ENCODE data around the gene ZFYVE1.
A peak's percentile ranks its signal among the peaks of the same experiment; 100 is the strongest.

ZFYVE1 gene

DNA sequence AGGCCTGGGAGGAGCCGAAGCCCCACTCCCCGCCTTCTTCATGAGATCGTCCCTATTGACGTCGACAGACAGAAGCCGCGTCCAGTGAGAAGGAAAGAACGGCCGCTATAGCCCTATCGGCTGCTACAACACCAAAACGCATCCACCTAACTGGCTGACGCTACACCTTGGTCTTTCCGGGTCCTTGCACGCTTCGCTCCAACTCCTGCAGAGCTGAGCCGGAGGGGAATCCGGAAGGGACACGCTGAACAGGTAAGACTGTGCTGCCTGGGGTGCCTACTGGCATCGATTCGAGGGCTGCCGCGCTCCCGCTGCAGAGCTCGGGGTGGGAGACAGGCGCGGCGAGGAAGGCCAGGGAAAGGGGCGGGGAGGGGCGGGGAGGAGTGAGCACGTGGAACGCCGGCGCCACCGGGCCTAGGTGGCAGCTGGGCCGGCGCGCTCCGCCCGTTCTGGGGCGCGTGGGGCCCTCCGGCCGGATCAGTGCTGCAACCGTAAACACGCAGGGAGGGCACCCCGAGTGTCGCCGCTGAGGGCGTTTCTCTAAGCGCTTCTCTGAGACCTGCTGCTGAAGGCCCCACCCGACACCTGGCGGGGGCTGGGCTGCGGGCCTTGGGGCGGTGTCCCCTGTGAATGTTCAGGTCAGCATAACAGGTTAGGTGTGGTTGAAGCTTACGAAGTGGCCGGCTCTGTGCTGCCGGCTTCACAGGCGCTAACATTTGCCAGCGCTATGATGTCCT lies 100.4 kb downstream of the ZFYVE1 start, which contains the start of gene DCAF4:
TSS of gene DCAF4 (plus strand) at position 173 of the 737 bp plus-strand sequence. CDS start 11,515 bp downstream, outside the sequence.
- TF ChIP-seq FOXP2 (optimal IDR thresholded peaks at IDR 0.05; ENCODE audit: control extremely low read depth, extremely low read length, insufficient read depth) (no peak), POLR2AphosphoS5 (IDR thresholded peaks at IDR 0.05; ENCODE audit: borderline replicate concordance, low read depth, low read length) (no peak), EZH2 (IDR thresholded peaks at IDR 0.05) (no peak)
- H3K27ac ChIP-seq: peak within 1 kb of the TSS; percentile 39; the same call in 1 of the 2 replicates
- peak within 1 kb of the TSS; percentile 71 for H3K9ac ChIP-seq (ENCODE audit: insufficient read length)
- peak within 1 kb of the TSS; percentile 80 for H3K4me3 ChIP-seq
- peak; percentile 91 for DNase-seq (ENCODE audit: low read depth, low spot score)
- peaks cover 2% of the 10 kb centered on the region; the same call in 1 of the 2 replicates for H3K36me3 ChIP-seq (ENCODE audit: insufficient read depth, low read length)
- H3K9me3 ChIP-seq (ENCODE audit: low read depth, low read length): no peaks in the 10 kb centered on the region

- no peak for DNase-seq (ENCODE audit: low read depth, low spot score)
- Histone ChIP-seq H3K9ac (ENCODE audit: insufficient read length) (no peak overlapping the region), H3K36me3 (ENCODE audit: insufficient read depth, low read length) (peaks cover 2% of the 10 kb centered on the region; the same call in 1 of the 2 replicates), H3K27ac (no peak overlapping the region), H3K4me3 (peak overlapping the region; percentile 45; the same call in 1 of the 2 replicates), H3K9me3 (ENCODE audit: low read depth, low read length) (no peaks in the 10 kb centered on the region)
- peak; percentile 6; the same call in 1 of the 2 replicates for TF ChIP-seq POLR2AphosphoS5 (IDR thresholded peaks at IDR 0.05; ENCODE audit: borderline replicate concordance, low read depth, low read length)
- TF ChIP-seq EZH2 (IDR thresholded peaks at IDR 0.05): no peak
- peak; percentile 17 for TF ChIP-seq FOXP2 (optimal IDR thresholded peaks at IDR 0.05; ENCODE audit: control extremely low read depth, extremely low read length, insufficient read depth)
These were observed 101.1 kb downstream of the ZFYVE1 start for GRCh38 chr14:72925815-72926291.

DNA sequence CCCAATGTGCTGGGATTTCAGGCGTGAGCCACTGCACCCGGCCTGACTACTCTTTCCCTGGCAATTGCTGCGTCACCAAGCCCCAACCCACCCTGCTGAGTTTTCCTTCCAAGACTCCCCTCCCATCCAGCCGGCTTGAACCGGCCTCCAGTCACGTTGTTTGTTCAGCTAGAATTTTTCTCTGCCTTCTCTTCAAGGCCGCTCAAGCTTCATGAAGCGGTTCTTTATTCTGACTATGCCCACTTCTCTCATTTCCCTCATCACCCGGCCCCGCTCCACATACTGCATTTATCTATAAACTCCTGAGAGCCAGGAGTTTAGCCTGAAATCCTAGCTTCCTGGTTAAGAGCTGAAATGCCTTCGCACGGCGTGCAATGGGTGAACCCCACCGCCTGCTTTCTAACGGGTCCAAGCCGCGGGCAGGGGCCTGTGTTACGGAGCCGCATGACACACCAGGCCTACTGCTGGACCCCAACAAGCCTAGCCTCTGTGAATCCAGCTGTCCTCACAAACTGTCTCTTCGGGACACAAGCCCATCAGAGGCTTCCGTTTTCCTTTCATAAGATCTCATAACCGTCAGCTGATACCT lies 101.6 kb downstream of the ZFYVE1 start:
- Histone ChIP-seq H3K9me3 (ENCODE audit: low read depth, low read length) (no peaks in the 10 kb centered on the region), H3K36me3 (ENCODE audit: insufficient read depth, low read length) (no peaks in the 10 kb centered on the region; the same call in 1 of the 2 replicates), H3K27ac (no peak overlapping the region), H3K9ac (ENCODE audit: insufficient read length) (no peak overlapping the region), H3K4me3 (no peak overlapping the region)
- TF ChIP-seq POLR2AphosphoS5 (IDR thresholded peaks at IDR 0.05; ENCODE audit: borderline replicate concordance, low read depth, low read length): no peak
- no peak for TF ChIP-seq EZH2 (IDR thresholded peaks at IDR 0.05)
- no peak for TF ChIP-seq FOXP2 (optimal IDR thresholded peaks at IDR 0.05; ENCODE audit: control extremely low read depth, extremely low read length, insufficient read depth)
- DNase-seq (ENCODE audit: low read depth, low spot score): no peak

GRCh38 chr14:72924337-72924736 lies 102.6 kb downstream of the ZFYVE1 start:
- H3K36me3 ChIP-seq (ENCODE audit: insufficient read depth, low read length): no peaks in the 10 kb centered on the region
- H3K27ac ChIP-seq: no peak overlapping the region
- H3K4me3 ChIP-seq: no peak overlapping the region
- H3K9ac ChIP-seq (ENCODE audit: insufficient read length): no peak overlapping the region
- no peaks in the 10 kb centered on the region for H3K9me3 ChIP-seq (ENCODE audit: low read depth, low read length)
- TF ChIP-seq EZH2 (IDR thresholded peaks at IDR 0.05) (no peak), POLR2AphosphoS5 (IDR thresholded peaks at IDR 0.05; ENCODE audit: borderline replicate concordance, low read depth, low read length) (no peak), FOXP2 (optimal IDR thresholded peaks at IDR 0.05; ENCODE audit: control extremely low read depth, extremely low read length, insufficient read depth) (no peak)
- no peak for DNase-seq (ENCODE audit: low read depth, low spot score)

GRCh38 chr14:72921396-72921795 lies 105.5 kb downstream of the ZFYVE1 start:
- H3K4me3 ChIP-seq: no peak overlapping the region

DNA sequence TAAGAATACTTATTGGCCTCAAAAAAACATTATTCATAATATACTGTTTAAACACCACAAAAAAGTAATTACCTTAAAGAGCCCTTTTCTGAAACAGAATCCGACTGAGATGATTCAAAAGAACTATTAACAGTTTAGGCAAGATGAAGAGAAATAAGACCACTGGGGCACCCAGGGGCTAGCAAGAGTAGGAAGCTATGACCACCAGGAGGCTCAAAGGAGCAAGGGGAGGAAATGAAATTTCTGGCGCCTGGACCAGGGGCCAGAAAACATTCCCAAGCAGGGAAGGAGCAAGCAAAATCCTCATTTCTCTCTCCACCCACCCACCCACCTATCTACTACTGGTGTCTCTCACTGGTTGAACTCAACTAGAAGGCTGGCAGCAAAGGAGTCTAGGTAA lies 106.9 kb downstream of the ZFYVE1 start:
- Histone ChIP-seq H3K4me3 (no peak overlapping the region), H3K27ac (no peak overlapping the region), H3K36me3 (ENCODE audit: insufficient read depth, low read length) (no peaks in the 10 kb centered on the region), H3K9ac (ENCODE audit: insufficient read length) (no peak overlapping the region), H3K9me3 (ENCODE audit: low read depth, low read length) (no peaks in the 10 kb centered on the region)
- TF ChIP-seq EZH2 (IDR thresholded peaks at IDR 0.05) (no peak), POLR2AphosphoS5 (IDR thresholded peaks at IDR 0.05; ENCODE audit: borderline replicate concordance, low read depth, low read length) (no peak), FOXP2 (optimal IDR thresholded peaks at IDR 0.05; ENCODE audit: control extremely low read depth, extremely low read length, insufficient read depth) (no peak)
- no peak for DNase-seq (ENCODE audit: low read depth, low spot score)

More at GRCh38 chr14:72921396-72921795, 105.5 kb downstream of the ZFYVE1 start:
- H3K9ac ChIP-seq (ENCODE audit: insufficient read length): no peak overlapping the region
- no peak overlapping the region for H3K27ac ChIP-seq
- no peaks in the 10 kb centered on the region for H3K36me3 ChIP-seq (ENCODE audit: insufficient read depth, low read length)
- TF ChIP-seq EZH2 (IDR thresholded peaks at IDR 0.05) (no peak), POLR2AphosphoS5 (IDR thresholded peaks at IDR 0.05; ENCODE audit: borderline replicate concordance, low read depth, low read length) (no peak)
- no peak for DNase-seq (ENCODE audit: low read depth, low spot score)
- no peaks in the 10 kb centered on the region for H3K9me3 ChIP-seq (ENCODE audit: low read depth, low read length)
